ENCODE data around the gene AWAT2.

Gene AWAT2

DNA sequence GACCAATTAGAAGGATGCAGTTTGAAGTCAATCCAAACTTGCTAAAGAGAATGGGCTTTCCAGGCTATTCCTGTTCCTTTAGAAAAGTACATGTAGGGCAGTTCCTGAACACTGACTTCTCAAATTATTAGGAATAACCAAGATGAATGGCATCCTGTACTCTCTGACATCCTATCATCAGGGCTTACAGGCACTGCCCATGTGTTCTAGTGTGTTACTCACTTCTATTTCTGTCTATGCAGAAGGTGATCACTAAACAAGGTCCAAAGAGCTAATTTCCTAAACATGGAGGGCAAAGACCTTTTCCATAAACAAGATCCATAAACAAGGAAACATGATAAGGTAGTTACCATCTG, 53.6 kb downstream of the AWAT2 start:
- DNase-seq (ENCODE audit: low spot score) = no peak
- TF ChIP-seq, protein P1, sequence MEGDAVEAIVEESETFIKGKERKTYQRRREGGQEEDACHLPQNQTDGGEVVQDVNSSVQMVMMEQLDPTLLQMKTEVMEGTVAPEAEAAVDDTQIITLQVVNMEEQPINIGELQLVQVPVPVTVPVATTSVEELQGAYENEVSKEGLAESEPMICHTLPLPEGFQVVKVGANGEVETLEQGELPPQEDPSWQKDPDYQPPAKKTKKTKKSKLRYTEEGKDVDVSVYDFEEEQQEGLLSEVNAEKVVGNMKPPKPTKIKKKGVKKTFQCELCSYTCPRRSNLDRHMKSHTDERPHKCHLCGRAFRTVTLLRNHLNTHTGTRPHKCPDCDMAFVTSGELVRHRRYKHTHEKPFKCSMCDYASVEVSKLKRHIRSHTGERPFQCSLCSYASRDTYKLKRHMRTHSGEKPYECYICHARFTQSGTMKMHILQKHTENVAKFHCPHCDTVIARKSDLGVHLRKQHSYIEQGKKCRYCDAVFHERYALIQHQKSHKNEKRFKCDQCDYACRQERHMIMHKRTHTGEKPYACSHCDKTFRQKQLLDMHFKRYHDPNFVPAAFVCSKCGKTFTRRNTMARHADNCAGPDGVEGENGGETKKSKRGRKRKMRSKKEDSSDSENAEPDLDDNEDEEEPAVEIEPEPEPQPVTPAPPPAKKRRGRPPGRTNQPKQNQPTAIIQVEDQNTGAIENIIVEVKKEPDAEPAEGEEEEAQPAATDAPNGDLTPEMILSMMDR (IDR thresholded peaks at IDR 0.05; ENCODE audit: extremely low read depth, missing control alignments) = no peak

DNA sequence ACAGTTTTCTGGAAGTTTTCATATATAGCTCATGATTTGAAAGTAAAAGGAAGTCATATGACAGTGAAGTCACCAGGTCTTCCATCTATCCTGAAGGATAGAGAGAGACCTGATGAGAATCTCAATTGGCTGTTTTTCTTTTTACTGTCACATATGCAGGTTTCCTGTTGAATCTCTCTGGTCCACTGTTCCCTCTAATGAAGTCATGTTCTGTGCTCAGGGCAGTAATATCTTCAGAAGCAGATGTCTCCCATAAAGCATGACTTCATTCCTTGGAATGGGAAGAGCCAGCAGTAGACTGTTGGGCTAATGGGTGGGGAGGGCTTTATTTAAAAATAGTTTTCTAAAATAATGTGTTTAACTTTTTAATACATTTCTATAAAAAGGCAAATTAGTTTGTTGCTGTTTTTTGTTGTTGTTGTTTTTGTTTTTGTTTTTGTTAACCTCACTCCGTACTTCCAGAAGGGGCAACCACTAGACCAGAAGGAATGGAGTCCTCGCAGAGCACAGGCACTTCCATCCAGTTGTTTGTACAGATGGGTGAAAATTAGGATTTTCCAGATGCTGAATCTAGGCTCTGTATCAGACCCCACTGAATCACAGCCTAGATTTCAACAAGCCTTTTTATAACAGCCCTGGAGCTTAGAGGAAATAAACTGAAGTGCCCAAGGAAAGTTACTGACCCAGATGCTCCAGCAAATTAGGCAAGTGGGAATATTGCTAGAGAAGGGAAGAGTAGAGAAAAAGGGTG, 54.2 kb downstream of the AWAT2 start:
- TF ChIP-seq, protein P1 (IDR thresholded peaks at IDR 0.05; ENCODE audit: extremely low read depth, missing control alignments) = no peak
- no peak for DNase-seq (ENCODE audit: low spot score)

DNA sequence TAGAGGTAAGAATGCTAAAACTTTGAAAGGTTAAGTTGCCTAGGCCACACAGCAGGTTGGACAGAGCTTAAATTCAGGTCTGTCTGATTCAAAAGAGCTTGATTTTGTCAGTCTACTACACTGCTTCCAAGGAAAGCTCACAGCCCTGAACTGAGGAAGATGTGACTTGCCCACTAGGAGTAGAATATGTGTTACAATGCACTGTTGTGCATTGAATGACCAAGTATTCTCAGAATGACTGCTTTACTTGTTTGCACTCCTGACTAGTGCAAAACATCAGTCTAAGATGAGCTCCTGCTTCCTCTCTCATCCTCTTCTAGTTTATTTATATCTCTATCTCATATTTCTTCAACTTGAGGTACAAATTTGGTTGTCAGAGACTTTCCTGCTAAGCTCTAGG, 56.2 kb downstream of the AWAT2 start:
- TF ChIP-seq, protein P1 (IDR thresholded peaks at IDR 0.05; ENCODE audit: extremely low read depth, missing control alignments) = no peak
- no peak for DNase-seq (ENCODE audit: low spot score)

DNA sequence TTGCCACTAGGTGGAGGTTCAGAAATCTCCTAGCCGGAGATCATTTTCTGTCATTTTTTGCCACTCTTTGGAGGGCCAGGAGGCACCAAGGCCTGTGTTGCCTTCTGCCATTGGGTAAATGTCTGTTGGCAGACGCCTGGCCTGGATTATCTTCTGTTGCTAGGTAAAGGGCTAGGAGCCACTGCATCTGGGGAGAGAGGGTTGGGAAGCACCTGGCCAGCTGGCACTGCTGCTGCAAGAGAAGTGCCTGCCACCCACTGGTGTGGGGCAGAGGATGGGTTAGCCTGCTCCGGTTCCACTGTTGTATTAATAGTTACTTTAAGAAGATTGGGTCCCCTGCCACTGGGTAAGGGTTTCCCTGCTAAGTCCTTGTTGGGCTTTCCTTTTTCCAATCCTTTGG, 58.1 kb downstream of the AWAT2 start:
- TF ChIP-seq, protein P1 (IDR thresholded peaks at IDR 0.05; ENCODE audit: extremely low read depth, missing control alignments) = no peak
- DNase-seq (ENCODE audit: low spot score) = no peak

Data from GM20000 (cell line).